A549 (cell line): ENCODE measurements around the gene EVX1. TPM values are rescaled to one million over a fixed set of nuclear protein-coding genes. Genes with fewer than 3 reads are reported as not detected.

Source experiments
- ATAC-seq, 2 experiments: fragments of 200-7000 bp in 1 of 2; fragments of >200 bp in 1 of 2; cut with Nextera tagmentation in 1 of 2; cut with Tn5 transposase in 1 of 2; 3 replicates each; pipeline versions ENCODE4 v1.8.0 to v1.9.1; 2018 to 2020; ENCODE audit warnings: mild to moderate bottlenecking in 1 of 2, moderate library complexity in 1 of 2
- CTCF ChIA-PET: fragments of 300-600 bp; sonication (Branson Sonifier 250); formaldehyde crosslinking; extraction: SDS; loops from one replicate; lab custom pipeline; 2021; ENCODE audit warnings: antibody characterized with exemption, inconsistent platforms; lab: Yijun Ruan, JAX
- POLR2A ChIA-PET: fragments of 350-600 bp; formaldehyde crosslinking; extraction: SDS; loops from one replicate; lab custom pipeline; 2021; ENCODE audit warnings: antibody characterized with exemption, inconsistent platforms; lab: Yijun Ruan, JAX
- DNase-seq, 2 experiments: peaks; one replicate each; pipeline versions ENCODE4 v3.0.0 to v3.0.0-alpha.2; 2011 to 2016; ENCODE audit warnings: low read depth in 1 of 2, low spot score in 1 of 2
- FAIRE-seq: peaks from 2 replicates; lab custom pipeline; 2011; peaks lifted over from hg19 to GRCh38; lab: Jason Lieb, UNC
- H3K27ac ChIP-seq, 2 experiments: fragments of >200 bp; sonication (Bioruptor Twin); formaldehyde crosslinking; 3 replicates each; pipeline ENCODE4 v1.5.1; 2016 to 2017
- H3K4me1 ChIP-seq: fragments of >200 bp; sonication (Bioruptor Twin); formaldehyde crosslinking; 3 replicates; pipeline ENCODE4 v1.6.1; 2016
- H3K4me2 ChIP-seq: fragments of >200 bp; sonication (Bioruptor Twin); formaldehyde crosslinking; 3 replicates; pipeline ENCODE4 v1.6.1; 2016
- H3K4me3 ChIP-seq: fragments of >200 bp; sonication (Bioruptor Twin); formaldehyde crosslinking; 3 replicates; pipeline ENCODE4 v1.5.1; 2016
- H3K9me3 ChIP-seq: fragments of >200 bp; sonication (Bioruptor Twin); formaldehyde crosslinking; 3 replicates; pipeline ENCODE4 v1.6.1; 2016
- CTCF ChIP-seq: fragments of >200 bp; sonication (Bioruptor Twin); formaldehyde crosslinking; IDR thresholded peaks from 3 replicates; pipeline ENCODE4 v1.5.1; 2016
- E2F6 ChIP-seq: IDR thresholded peaks from 2 replicates; pipeline ENCODE4 v1.6.1; 2012; ENCODE audit warnings: low read depth, borderline replicate concordance
- EHF ChIP-seq: fragments of 250-450 bp; sonication (Bioruptor Pico); IDR thresholded peaks from 2 replicates; pipeline ENCODE4 v1.5.0; 2020; ENCODE audit warnings: mild to moderate bottlenecking
- ELK1 ChIP-seq: fragments of 150-350 bp; IDR thresholded peaks from 2 replicates; pipeline ENCODE4 v1.6.1; 2014; ENCODE audit warnings: low read depth, mild to moderate bottlenecking, low read length
- EP300 ChIP-seq, 2 experiments: fragments of >200 bp; sonication (Bioruptor Twin); formaldehyde crosslinking; IDR thresholded peaks; 2 replicates in 1 of 2; 3 replicates in 1 of 2; pipeline ENCODE4 v1.6.1; 2016 to 2017
- ESRRA ChIP-seq: fragments of 150-350 bp; IDR thresholded peaks from 2 replicates; pipeline ENCODE4 v1.6.1; 2014; ENCODE audit warnings: mild to moderate bottlenecking, low read length, borderline replicate concordance
- FOSL2 ChIP-seq, 2 experiments: fragments of 450-650 bp in 1 of 2; fragments of >200 bp in 1 of 2; sonication (Bioruptor Twin) in 1 of 2; formaldehyde crosslinking; IDR thresholded peaks; 2 replicates each; pipeline versions ENCODE4 v1.5.0 to v1.6.1; 2016 to 2020; ENCODE audit warnings: mild to moderate bottlenecking in 1 of 2, moderate library complexity in 1 of 2
- HOXB5 ChIP-seq: fragments of 250-450 bp; sonication (Bioruptor Pico); IDR thresholded peaks from 2 replicates; pipeline ENCODE4 v1.5.0; 2020; ENCODE audit warnings: mild to moderate bottlenecking, moderate library complexity
- JUNB ChIP-seq: fragments of >200 bp; sonication (Bioruptor Twin); formaldehyde crosslinking; IDR thresholded peaks from 2 replicates; pipeline ENCODE4 v1.6.1; 2016
- KDM5A ChIP-seq: fragments of 200-600 bp; sonication (generic); IDR thresholded peaks from 2 replicates; pipeline ENCODE4 v1.6.1; 2016; ENCODE audit warnings: antibody characterized with exemption, mild to moderate bottlenecking
- PHF8 ChIP-seq: fragments of 200-600 bp; sonication (generic); IDR thresholded peaks from 2 replicates; pipeline ENCODE4 v1.6.1; 2016; ENCODE audit warnings: low read depth, mild to moderate bottlenecking, antibody characterized with exemption, moderate library complexity, borderline replicate concordance
- RAD21 ChIP-seq, 2 experiments: fragments of >200 bp in 1 of 2; sonication (Bioruptor Twin) in 1 of 2; formaldehyde crosslinking in 1 of 2; IDR thresholded peaks in 1 of 2; conservative IDR thresholded peaks in 1 of 2; 2 replicates in 1 of 2; 3 replicates in 1 of 2; pipeline ENCODE4 v1.6.1; 2012 to 2018; ENCODE audit warnings: inconsistent platforms in 1 of 2
- RNF2 ChIP-seq: fragments of 200-600 bp; sonication (generic); IDR thresholded peaks from 2 replicates; pipeline ENCODE4 v1.6.1; 2016; ENCODE audit warnings: low read depth, mild to moderate bottlenecking, antibody characterized with exemption, moderate library complexity, borderline replicate concordance
- SMC3 ChIP-seq: fragments of >200 bp; sonication (Bioruptor Twin); formaldehyde crosslinking; IDR thresholded peaks from 3 replicates; pipeline ENCODE4 v1.6.1; 2018; ENCODE audit warnings: inconsistent platforms
- TP53 ChIP-seq: fragments of 250-450 bp; sonication (Bioruptor Pico); IDR thresholded peaks from 2 replicates; pipeline ENCODE4 v1.5.0; 2021; ENCODE audit warnings: mild to moderate bottlenecking, moderate library complexity
- USF2 ChIP-seq: fragments of 450-650 bp; IDR thresholded peaks from 2 replicates; pipeline ENCODE4 v1.6.1; 2014; ENCODE audit warnings: antibody characterized with exemption
- ZFP36 ChIP-seq: fragments of 450-650 bp; IDR thresholded peaks from 2 replicates; pipeline ENCODE4 v1.6.1; 2014; ENCODE audit warnings: borderline replicate concordance; ENCODE audit not compliant: partially characterized antibody
- WGBS: methylation state at CpG from one replicate; pipeline ENCODE4 v1.1.6; 2017; ENCODE audit errors: missing lambda C conversion rate; 5-methylcytosine and 5-hydroxymethylcytosine counted together
- polyA plus RNA-seq, 4 experiments: library from polyadenylated mRNA; depleted of rRNA in 3 of 4; stranded (reverse); fragments of >200 nt; fragmentation: RNase III in 1 of 4; extraction: RNeasy Plus Mini Kit Qiagen cat#74134 plus additional on column Dnase treatment in 1 of 4; gene quantifications; 2 replicates in 3 of 4; 3 replicates in 1 of 4; pipeline ENCODE4 v1.2.3, GENCODE V29; 2011 to 2017

The EVX1 gene
- polyA plus RNA-seq, 2 of the 4 experiments (the other 2 are of a cell fraction), result 0.05 to 0.08 TPM

GRCh38 chr7:27194002-27194352 lies 48.6 kb upstream of the EVX1 start (continued):
- TF ChIP-seq EP300 (IDR thresholded peaks at IDR 0.05), result no peak
- TF ChIP-seq E2F6, result no peak
- TF ChIP-seq, all 56 proteins: peak for 0

GRCh38 chr7:27194686-27195379 lies 47.8 kb upstream of the EVX1 start:
- Histone ChIP-seq H3K4me2 (no peak overlapping the region), H3K9me3 (no peaks in the 10 kb centered on the region), H3K4me1 (peaks cover 9% of the 10 kb centered on the region; the same call in 1 of the 3 replicates), H3K27ac (no peak overlapping the region), H3K4me3 (no peak overlapping the region)
- 84% methylated on average over 9 of the region's 9 CpGs for WGBS
- ChIA-PET CTCF (interaction anchor here (1.2 to 4.8 kb wide), 18 partner anchors 13 to 901 kb away, joined by 3 to 58 read pairs (median 6); partner anchors contain the start of gene TAX1BP1), POLR2A (no interaction called here)
- DNase-seq, result no peak
- TF ChIP-seq RAD21 (conservative IDR thresholded peaks at IDR 0.05 in 1 of 2, IDR thresholded peaks at IDR 0.05 in 1 of 2) (no peak), EP300 (IDR thresholded peaks at IDR 0.05) (no peak), ELK1 (no peak)
- ATAC-seq, result no peak
- no peak for FAIRE-seq

- Histone ChIP-seq H3K4me3 (no peak overlapping the region), H3K4me1 (peaks cover 15% of the 10 kb centered on the region), H3K27ac (no peak overlapping the region), H3K4me2 (peak overlapping the region; percentile 36; the same call in 2 of the 3 replicates), H3K9me3 (no peaks in the 10 kb centered on the region)
- WGBS, result 5% methylated on average over 6 of the region's 6 CpGs
- POLR2A ChIA-PET, result interaction anchor here (1.1 kb wide), 1 partner anchor 725 kb away, joined by 6 read pairs; no protein-coding TSS in a partner anchor
- FAIRE-seq, result peak; percentile 59
- no peak for ATAC-seq
- CTCF ChIA-PET, result interaction anchor here (0.5 to 4.8 kb wide), 54 partner anchors 10 to 900 kb away, joined by 3 to 58 read pairs (median 4); partner anchors contain the start of genes HIBADH, HOXA11 and TAX1BP1
- DNase-seq, result peak; percentile 58 to 79
- TF ChIP-seq RAD21 (conservative IDR thresholded peaks at IDR 0.05 in 1 of 2, IDR thresholded peaks at IDR 0.05 in 1 of 2) (peak; percentile 97 to 98), TP53 (CRISPR knock-in tag) (no peak), SMC3 (peak; percentile 89), ESRRA (peak; percentile 96), CTCF (peak; percentile 96)
These were observed 46.3 kb upstream of the EVX1 start for GRCh38 chr7:27196287-27196767.

GRCh38 chr7:27197137-27198042 lies 45.2 kb upstream of the EVX1 start:
- peak overlapping the region; percentile 16; the same call in 1 of the 3 replicates for H3K4me2 ChIP-seq
- peak; percentile 100 for TF ChIP-seq HOXB5 (CRISPR knock-in tag)
- no peak for TF ChIP-seq KDM5A
- TF ChIP-seq EHF (CRISPR knock-in tag), result 0 out of 2 replicates have a peak, but pooled peaks have one; percentile 40
- TF ChIP-seq USF2, result no peak
- no peak for TF ChIP-seq PHF8
- TF ChIP-seq FOSL2 (IDR thresholded peaks at IDR 0.05), result no peak
- no peak for TF ChIP-seq FOSL2 (CRISPR knock-in tag; IDR thresholded peaks at IDR 0.05)
- no peak for TF ChIP-seq RNF2
- TF ChIP-seq ZFP36, result no peak
- no peak for TF ChIP-seq JUNB
- FAIRE-seq (no peak), DNase-seq (no peak), ATAC-seq (no peak)
- 88% methylated on average over 18 of the region's 18 CpGs for WGBS
- no peaks in the 10 kb centered on the region for H3K9me3 ChIP-seq
- no peak overlapping the region for H3K27ac ChIP-seq
- H3K4me3 ChIP-seq, result no peak overlapping the region
- ChIA-PET POLR2A (no interaction called here), CTCF (interaction anchor here (1.7 to 4.2 kb wide), 7 partner anchors 13 to 844 kb away, joined by 4 to 33 read pairs (median 17); no protein-coding TSS in a partner anchor)
- H3K4me1 ChIP-seq, result peaks cover 15% of the 10 kb centered on the region
